GM04504 (cell line): ENCODE results near the gene MAP3K7CL.
"Not testable (repeated sequence)": the region's sequence is repeated elsewhere in the genome, so short reads cannot be mapped to it uniquely, and the experiment has no call there.

Source experiments
- DNase-seq: peaks from one replicate; pipeline ENCODE4 v3.0.0-alpha.2; 2012; ENCODE audit warnings: low read depth

Gene MAP3K7CL

DNA sequence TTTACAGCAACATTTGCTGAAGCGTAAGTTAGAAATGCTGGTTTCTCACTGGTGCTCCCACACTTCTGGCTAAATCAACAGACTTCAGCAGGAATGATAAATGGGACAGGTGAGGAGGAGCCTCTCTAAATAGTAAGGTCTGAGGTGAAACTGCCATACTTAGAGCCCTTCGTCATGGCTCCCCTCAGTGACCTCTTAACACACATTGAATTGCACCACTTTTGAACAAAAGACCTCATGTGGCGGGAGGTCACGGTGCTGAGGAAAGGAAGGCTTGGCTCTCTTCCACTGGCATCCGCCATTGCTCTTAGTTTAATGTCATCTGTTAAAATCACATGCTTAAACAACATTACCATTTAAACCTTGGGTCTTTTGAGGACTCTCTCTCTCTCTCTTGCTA, 3.4 kb downstream of the MAP3K7CL start:
- DNase-seq: no peak

DNA sequence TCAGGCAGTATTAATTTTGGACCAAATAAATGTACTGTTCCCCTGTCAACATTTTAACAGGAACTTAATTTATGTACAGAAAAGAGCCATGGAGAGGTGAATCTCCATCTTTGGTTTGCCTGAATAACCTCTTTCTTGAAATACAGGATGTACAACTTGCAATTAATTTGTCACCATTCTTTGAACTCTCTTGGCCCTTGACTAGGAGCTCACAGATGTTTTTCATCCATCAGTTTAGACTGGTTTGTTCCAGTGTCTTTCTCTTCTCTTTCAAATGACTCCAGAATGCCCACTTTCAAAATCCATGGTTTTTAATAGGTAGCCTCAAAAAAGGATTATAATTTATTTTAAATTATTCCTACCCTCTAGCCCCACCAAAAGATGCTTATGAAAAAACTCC, 5.0 kb downstream of the MAP3K7CL start:
- no peak for DNase-seq

DNA sequence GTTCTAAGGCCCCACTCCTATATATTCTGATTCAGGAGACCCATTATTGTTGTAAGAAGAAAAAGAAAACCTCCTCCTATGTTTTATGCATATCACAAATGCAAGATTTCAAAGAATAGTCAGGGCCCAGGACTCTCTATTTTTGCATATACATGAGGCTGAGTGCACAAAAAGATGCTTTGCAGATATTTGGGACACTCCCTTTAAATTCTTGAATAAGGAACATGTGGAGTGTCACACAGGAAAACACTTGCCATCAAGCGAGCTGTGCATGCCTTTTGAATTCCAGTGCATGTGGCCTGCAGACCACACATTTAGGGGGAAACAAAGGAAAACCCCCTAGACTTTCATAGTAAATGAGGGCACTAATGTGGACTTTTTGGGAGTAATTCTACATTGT, 5.6 kb downstream of the MAP3K7CL start:
- DNase-seq: no peak

DNA sequence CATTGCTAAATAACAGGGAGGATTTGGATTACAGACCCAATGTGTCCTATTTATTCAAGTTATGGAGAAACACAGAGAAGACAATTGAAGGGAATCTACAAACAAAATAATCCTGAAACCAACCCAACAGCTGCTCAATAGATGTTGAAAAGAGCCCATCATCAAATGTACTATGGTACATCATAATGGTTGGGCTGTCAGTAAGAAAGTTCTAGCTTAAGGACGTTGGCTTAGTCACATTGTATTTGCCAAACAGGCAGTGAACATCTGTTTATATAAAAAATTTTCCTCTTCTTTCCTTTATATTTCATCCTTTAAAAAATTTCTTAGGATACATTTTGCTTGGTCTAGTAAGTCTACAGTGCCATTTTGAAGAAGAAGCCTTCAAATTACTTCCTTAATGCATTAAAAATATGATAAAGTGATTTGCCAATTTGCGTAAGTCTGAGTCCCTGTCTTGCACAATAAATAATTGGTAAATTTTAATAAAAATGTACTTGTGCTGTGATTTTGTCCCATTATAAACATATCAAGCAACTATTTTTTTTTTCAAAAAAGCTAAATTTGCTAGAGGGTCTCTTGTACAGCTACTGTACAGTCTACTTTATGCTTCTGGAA, 14.4 kb downstream of the MAP3K7CL start:
- no peak for DNase-seq

DNA sequence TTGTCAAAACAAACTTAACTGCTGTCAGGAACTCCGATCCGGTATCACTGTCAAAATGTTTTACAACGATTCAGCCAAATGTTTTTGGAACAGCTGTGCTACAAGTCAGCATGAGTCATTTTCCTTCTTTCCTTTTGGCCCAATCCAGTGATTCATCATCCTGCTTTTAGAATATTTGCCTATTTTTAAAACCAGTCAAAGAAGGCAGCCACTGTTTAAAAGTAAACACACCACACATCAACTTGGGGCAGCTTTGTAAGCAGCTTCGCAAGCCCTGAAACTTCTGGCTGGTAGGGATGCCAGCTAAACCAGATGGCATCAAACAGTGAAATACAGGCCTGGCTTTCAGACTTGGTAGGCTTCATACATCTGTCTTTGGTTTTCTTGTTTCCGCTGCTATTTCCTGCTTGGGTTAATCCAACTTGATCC, 14.9 kb downstream of the MAP3K7CL start:
- DNase-seq: peak; percentile 75

DNA sequence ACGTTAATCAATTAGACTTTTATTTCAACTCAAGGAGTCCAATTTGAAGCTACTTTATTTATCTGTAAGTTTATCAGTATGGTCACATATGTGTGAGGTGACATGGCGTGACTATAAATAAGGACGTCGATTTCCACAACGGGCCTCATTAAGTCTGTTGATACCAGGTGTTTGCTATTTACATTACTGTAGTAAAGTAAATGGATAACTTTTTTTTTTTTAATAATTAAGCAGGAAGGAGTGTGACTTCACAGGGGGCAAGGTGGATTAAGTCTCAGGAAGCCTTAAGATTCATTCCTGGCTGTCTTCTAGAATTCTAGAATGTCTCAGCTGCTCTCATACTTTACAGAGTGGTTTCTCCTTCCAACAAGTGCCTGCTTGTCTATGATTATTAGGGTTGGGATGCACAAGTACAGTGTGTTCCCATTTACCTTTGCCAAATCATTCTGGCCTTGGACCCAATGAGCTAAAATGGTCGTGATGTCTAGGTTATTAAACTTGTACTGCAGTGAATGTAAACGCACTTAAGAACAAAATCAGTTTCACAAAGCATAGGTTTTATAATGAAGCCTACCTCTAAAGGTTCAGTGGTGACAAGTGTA, 15.5 kb downstream of the MAP3K7CL start:
- DNase-seq: no peak

DNA sequence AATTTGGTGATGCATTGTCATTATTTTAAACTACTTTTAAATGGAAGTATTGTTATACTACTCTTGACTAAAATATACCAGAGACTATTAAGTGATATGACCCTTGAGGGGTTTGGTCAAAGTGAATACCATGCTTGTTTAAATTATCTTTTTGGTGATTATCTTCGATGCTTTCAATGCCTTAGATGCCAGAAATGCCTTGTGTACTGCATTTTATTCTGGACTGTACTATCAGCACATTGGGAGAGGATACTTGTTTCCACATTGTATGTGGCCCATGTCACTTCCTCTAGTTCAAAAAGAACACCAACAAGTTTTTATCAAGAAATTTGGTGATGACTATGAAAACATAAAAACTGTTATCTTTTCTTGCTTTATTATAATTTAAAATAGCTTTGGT, 16.3 kb downstream of the MAP3K7CL start:
- DNase-seq: no peak

DNA sequence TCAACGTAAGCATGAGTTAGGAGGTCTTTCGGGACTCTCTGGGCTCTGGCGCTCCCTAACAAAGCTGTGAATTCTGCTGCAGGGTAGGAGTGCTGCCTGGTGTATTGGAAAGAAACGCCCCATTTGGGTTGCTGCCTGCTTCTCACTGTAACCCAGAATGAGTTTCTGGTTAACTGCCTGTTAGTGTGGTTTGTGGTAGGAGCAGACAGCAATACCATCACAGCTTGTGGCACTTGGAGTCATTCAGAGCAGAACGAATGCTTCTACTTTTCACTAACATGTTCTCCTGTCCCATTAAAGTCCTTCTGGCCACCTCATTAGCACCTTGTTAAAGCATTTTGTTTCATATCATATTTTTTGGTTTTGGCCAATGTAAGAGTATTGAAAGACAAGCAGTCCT, 18.1 kb downstream of the MAP3K7CL start:
- DNase-seq: peak; percentile 75

DNA sequence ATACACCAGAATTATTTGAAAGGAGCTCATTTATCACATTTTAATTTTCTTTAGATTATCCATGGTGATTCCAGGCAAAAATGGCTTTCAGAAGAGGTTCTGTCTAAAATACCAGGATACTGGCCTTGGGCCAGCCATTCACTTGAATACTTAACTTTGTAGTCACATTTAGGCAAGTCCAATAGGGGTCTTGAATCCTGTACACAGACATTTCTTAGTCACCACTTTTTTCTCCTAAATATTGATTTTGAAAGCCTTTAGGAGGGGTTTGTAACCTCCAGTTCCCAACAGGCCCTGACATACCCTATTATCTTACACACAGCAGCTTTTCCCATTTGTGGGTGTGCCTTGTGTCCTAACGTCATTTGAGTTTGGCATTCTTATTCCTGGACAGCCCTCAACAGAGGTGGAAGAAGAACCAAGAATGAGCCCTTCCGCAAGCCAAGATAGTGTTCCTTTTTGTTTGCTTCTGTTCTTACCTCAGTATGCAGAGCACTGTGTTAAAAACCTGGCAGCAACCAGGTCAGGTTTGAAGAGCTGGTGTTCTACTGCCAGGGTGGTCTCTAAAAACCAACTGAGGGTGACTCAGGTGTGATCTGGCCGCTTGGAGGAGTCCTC, 19.5 kb downstream of the MAP3K7CL start:
- no peak for DNase-seq

DNA sequence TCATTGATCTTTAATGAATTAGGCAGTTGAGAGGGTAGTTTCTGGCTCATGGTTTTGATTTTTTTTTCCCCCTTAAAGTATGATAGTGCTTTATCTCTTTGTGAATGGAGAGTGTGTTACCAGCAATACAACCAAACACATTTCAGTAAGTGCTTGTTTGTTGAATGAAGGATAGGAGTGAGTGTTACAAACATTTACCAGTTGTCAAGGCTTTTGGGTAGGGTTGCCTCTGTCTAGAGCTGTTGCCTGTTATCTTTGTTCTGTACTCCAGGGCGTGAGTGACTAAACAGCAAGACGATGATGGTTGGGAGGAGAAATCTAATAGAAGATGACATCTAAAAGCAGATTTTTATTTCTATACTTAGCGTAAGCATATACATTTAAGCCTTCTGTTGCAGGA, 21.5 kb downstream of the MAP3K7CL start:
- DNase-seq: no peak

DNA sequence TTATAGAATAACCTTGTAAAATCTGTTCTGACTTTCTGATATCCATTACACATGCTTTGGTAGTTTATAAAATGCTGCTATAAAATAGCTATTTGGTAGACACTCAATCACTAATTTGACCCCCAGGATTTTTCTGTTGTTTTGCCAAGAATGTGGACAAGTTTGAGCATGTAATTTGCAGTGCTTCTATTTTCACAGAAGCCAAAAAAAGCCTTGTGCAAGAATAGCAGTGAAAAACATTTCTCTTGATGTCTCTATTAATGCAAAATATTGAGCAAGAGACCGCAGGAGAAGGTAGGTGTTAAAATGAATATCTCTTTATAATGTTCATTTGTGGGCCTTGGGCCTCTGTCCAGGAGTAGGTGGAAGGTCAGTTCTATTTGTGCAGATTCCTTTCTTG, 22.5 kb downstream of the MAP3K7CL start:
- no peak for DNase-seq

DNA sequence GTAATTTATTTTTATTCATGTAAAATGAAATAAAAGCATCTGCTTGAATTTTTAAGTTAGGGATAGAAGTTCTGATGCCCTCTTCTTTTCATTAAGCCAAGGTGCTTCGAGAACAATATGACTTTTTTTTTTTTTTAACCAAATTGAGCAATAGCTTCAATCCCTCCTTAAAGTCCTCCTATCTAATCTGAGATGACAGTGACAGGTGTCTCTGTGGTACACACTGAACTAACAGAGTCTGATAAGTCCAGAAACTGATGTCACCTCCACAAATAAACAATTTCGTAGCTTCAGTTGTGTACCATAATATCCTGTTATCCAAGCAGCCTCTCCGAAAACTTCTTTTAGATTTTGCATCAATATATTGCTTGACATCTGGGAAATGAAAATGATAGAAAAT, 23.8 kb downstream of the MAP3K7CL start:
- no peak for DNase-seq

DNA sequence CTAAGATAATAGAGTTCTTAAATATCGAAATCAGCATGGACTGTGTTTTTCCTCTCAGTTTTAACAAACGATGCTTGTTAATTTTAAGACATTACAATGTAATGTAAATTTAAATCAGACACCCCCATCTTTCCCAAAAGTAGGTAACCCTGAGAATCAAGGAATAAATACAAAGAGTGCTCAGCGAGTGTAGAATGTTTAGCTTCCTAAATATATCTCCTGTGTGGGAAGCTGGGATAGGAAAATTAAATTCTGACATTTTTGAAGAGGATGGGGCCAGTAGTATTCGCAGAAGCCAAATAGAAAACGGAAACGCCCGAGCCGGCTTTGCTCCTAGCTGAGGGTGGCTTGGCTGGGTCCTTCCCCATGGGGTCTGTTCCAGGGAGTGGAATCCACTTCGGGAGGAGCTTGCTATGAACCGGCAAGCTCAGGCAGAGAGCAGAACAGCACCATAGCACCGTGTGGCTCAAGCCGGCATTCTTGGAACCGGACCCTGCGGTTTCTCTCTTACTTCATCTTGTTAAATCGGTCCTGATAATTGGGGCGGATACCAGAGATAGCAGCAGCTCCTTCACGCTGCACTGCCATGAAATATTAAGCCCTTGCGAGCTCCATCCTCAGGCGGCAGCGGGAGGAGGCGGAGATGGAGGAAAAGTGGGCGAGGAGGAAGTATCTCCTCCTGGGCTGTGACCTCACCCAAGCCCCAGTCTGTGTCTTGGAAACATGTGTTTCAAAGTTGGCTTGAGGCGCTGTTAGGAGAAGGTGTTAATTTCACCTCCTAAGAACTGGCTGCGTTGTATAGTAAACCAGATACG, 24.9 kb downstream of the MAP3K7CL start:
- DNase-seq: no peak

DNA sequence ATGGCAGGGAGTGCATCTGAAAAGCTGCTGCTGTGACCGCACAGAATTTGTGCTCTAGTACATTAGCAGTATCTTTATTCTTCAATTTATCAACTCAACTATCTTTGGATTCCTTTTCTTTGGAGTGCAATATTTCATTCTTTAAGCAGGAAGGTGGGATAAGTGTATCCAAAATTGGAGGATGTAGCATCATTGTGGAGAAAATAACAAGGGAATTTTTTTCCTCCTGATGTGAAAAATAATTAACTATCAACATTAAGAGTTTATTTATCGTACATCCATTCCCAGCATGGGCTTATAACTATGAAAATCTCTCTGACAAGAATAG, 25.5 kb downstream of the MAP3K7CL start:
- DNase-seq: no peak

DNA sequence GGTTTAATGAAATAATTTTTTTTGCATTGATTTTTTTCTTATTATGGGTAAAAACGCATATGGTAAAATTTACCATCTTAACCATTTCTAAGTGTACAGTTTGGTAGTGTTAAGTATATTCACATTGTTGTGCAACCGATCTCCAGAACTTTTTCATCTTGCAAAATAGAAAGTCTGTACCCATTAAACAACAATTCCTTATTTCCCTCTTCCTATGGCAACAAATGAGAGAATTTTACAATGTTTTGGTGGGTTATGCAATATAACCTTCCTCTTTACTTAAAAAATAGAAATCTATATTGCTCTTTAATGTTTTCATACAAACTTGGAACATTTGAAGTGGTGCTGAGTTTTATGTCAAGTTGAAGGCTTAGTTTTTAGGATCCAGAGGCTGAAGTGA, 26.6 kb downstream of the MAP3K7CL start:
- no peak for DNase-seq

DNA sequence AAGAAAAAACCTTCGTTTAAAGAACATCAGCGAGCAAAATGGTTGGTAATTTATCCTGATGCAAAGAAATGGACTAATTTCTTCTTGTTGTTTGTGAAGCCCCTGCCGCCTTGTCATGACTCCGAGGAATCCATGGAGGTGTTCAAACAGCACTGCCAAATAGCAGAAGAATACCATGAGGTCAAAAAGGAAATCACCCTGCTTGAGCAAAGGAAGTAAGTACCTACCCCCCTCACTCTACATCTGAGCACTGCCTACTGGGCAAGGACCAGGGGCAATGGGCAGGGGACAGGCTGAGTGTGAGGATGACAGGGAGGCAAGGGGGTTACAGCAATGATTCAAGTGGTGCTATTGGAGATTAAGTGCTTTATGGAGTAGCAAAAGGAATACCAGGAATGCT, 29.4 kb downstream of the MAP3K7CL start:
- DNase-seq: no peak

DNA sequence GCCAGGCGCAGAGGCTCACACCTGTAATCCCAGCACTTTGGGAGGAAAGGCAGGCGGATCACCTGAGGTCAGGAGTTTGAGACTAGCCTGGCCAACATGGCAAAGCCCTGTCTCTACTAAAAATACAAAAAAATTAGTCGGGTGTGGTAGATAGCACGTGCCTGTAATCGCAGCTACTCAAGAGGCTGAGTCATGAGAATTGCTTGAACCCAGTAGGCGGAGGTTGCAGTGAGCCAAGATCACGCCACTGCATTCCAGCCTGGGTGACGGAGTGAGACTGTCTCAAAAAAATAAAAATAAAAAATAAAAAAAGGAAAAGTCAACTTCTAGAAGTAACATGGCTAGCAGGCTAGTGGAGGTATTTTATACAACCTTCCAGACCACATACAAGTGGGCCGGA, 32.4 kb downstream of the MAP3K7CL start:
- DNase-seq: not testable (repeated sequence)

DNA sequence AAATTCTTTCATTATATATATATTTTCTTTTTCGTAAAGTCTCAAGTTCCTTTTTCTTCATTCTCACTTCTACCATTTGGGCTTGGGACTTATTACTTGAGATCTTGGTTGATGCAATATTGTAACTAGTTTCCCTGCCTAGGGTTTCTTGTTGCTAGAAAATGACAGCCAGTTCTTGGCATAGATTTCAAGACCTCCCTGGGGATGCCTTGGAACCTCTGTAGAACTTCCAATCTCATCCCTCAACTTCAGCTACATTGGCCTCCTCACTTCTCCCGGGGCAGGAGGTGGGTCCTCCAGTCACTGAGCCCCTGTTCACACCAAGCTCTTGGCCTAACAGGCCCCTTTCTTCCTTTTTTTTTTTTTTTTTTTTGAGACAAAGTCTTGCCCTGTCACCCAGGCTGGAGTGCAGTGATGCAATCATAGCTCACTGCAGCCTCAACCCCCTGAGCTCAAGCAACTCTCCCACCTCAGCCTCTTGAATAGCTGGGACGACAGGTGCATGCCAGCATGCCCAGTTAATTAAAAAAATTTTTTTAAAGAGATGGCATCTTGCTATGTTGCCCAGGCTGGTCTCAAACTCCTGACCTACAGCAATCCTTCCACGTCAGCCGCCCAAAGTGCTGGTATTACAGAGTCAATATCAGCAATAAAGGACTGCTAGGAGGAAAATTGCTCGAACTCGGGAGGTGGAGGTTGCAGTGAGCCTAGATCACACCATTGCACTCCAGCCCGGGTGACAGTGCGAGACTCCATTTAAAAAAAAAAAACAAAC, 33.1 kb downstream of the MAP3K7CL start:
- no peak for DNase-seq

DNA sequence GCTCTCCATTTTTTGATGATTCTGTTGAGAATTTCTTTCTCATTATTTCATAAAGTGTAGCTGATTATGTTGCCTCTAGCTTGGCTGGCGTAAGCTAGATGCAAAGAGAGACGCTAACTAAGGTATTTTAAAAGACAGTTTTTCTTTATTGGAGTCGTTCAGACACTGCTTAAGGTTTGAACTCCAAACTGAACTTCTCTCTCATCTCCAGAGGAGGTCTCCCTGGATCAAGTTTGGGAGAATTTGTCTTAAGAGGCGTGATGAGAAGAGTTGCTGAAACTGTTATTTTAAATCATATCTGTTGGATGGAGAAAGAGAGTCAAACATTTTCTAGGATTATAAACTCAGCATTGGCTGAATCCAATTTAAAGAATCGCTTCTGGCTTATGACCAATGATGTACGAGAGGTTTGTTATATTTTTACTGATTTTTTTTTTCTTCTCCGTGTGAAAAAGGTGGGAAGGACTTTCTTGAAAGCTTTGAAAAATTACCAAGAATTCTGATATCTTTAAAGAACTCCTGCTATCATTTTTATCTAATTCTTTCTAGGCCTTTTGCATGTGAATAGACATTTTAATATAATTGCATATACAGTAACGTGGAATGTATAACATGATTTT, 34.0 kb downstream of the MAP3K7CL start:
- DNase-seq: peak; percentile 58

DNA sequence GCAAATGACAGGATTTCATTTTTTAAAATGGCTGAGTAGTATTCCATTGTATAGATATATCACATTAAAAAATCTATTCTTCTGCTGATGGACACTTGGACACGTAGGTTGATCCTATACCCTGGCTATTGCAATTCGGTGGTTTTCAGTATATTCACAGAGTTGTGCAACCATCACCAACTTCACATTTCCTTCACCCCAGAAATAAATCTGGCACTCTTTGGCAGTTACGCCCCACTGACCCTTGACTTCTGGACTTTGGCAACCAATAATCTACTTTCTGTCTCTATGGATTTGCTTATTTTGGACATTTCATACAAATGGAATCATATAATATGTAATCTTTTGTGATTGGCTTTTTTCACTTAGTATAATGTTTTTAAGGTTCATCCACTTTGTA, 35.9 kb downstream of the MAP3K7CL start:
- no peak for DNase-seq

DNA sequence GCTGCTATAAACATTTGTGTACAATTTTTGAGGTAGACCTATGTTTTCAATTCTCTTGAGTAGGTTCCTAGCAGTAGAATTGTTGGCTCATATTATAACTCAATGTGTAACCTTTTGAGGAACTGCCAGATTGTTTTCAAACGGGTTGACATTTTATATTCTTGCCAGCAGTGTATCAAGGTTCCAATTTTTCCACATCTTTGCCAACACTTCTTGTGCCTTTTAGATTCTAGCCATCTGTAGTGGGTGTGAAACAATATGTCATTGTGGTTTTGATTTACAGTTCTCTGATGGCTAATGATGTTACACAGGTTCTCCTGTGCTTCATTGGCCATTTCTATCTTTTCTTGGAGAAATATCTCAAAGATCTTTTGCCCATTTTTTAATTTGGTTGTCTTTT, 36.4 kb downstream of the MAP3K7CL start:
- no peak for DNase-seq

DNA sequence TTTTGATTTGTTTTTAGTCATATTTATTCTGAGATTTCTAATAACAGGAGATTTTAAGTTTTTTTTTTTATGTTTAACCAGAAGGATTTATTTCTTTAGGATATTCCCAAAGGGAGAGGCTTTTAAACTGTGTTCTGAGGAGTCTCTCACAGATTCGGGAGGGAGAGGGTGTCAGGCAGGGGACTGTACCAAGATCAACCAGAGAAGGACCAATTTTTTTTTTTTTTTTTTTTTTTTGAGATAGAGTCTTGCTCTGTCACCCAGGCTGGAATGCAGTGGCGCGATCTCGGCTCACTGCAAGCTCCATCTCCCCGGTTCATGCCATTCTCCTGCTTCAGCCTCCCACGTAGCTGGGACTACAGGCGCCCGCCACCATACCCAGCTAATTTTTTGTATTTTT, 37.0 kb downstream of the MAP3K7CL start:
- not testable (repeated sequence) for DNase-seq
